ENCODE results near the gene KXD1.
"Not testable (repeated sequence)": the region's sequence is repeated elsewhere in the genome, so short reads cannot be mapped to it uniquely, and the experiment has no call there.

Gene KXD1

DNA sequence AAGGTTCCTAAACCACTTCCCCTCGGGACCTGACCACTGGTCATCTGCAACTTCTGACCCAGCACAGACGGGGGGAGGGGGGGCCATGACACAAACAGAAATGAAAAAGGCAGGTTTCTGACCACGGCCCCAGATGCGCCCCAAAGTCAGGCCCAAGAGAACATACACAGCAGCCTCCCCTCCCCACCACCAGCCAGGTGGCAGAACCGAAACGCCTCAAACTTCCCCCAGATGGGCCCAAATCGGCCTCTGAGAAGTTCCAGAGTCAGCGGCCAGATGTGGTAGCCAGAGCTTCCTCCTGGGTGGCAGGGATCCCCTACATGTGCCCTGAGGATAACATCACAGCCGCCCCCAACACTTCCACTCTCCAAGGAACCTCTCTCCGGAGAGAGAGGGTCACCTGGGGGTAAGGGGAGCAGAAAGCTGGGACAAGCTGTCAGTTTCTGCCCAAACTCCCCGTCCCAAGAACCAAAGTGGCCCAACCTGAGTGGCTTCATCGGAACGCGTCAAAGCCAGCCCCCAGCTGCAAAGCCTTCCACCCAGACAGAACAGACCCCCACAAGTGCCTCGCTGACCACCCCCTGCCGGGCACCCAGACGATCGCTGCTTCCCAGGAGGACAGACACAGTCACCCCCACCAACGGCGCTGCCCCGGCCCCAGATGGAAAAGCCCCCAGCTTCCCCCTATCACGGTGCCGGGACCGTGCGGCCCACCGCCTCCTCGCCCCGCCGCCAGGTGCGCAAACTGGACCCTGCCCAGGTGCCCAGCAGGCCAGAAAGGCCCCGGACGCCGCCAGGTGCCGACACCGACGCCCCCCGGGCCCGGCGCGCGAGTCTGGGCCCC is 36.6 kb upstream of the KXD1 start:
- WGBS, 2 experiments (ENCODE audit: insufficient coverage in 2 of 2): 1 to 3% methylated on average over 26 to 30 of the region's 41 CpGs
- peaks cover 11% of the 10 kb centered on the region for H3K4me1 ChIP-seq (ENCODE audit: control insufficient read depth, insufficient read depth, low read length, poor library complexity, severe bottlenecking)
- peak overlapping the region; percentile 98 for H3K27ac ChIP-seq (ENCODE audit: low read depth, low read length, severe bottlenecking)
- peaks cover 4% of the 10 kb centered on the region for H3K36me3 ChIP-seq (ENCODE audit: control insufficient read depth, insufficient read depth, low read length)
- no peaks in the 10 kb centered on the region for H3K9me3 ChIP-seq (ENCODE audit: control insufficient read depth, low read length)
- peak overlapping the region; percentile 96 for H3K4me3 ChIP-seq (ENCODE audit: extremely low read depth, insufficient read depth, low read length, poor library complexity, severe bottlenecking)

DNA sequence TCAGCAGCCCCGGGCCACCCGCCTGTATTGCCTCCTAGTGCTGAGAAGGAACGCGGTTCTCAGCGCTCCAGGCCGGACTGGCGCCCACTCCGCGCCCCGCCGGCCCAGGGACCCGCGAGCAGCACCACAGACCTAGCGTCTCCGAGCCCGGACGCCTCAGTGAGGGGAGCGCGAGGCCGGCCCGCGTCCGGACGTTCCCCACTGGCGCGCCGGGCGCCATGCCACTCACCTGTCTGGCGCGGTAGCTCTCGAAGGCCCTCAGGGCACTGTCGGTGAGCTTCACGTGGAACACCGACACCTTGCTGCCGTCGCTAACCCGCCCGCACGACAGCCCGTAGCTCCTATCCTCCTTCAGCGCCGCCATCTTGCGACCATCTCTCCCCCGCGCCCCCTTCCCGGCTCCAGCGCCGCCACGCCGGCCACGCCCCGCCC is 36.0 kb upstream of the KXD1 start, which contains the start of gene ELL:
ELL (minus strand) TSS at position 379 of the 432 bp plus-strand sequence; CDS start at position 364, 15 bp downstream.
- Histone ChIP-seq H3K27ac (ENCODE audit: low read depth, low read length, severe bottlenecking) (peak within 1 kb of the TSS; percentile 98), H3K4me1 (ENCODE audit: control insufficient read depth, insufficient read depth, low read length, poor library complexity, severe bottlenecking) (peaks cover 9% of the 10 kb centered on the region), H3K36me3 (ENCODE audit: control insufficient read depth, insufficient read depth, low read length) (peaks cover 4% of the 10 kb centered on the region), H3K9me3 (ENCODE audit: control insufficient read depth, low read length) (no peaks in the 10 kb centered on the region), H3K4me3 (ENCODE audit: extremely low read depth, insufficient read depth, low read length, poor library complexity, severe bottlenecking) (peak within 1 kb of the TSS; percentile 96)
- 0 to 1% methylated on average over 32 to 51 of the region's 52 CpGs for WGBS, 2 experiments (ENCODE audit: insufficient coverage in 2 of 2)

GRCh38 chr19:18522124-18522861 is 35.4 kb upstream of the KXD1 start:
- peak overlapping the region; percentile 96 for H3K4me3 ChIP-seq (ENCODE audit: extremely low read depth, insufficient read depth, low read length, poor library complexity, severe bottlenecking)
- H3K36me3 ChIP-seq (ENCODE audit: control insufficient read depth, insufficient read depth, low read length): peaks cover 4% of the 10 kb centered on the region
- WGBS, 2 experiments (ENCODE audit: insufficient coverage in 2 of 2): 0 to 2% methylated on average over 29 to 47 of the region's 51 CpGs
- H3K4me1 ChIP-seq (ENCODE audit: control insufficient read depth, insufficient read depth, low read length, poor library complexity, severe bottlenecking): peaks cover 8% of the 10 kb centered on the region
- H3K27ac ChIP-seq (ENCODE audit: low read depth, low read length, severe bottlenecking): peak overlapping the region; percentile 98
- no peaks in the 10 kb centered on the region for H3K9me3 ChIP-seq (ENCODE audit: control insufficient read depth, low read length)

DNA sequence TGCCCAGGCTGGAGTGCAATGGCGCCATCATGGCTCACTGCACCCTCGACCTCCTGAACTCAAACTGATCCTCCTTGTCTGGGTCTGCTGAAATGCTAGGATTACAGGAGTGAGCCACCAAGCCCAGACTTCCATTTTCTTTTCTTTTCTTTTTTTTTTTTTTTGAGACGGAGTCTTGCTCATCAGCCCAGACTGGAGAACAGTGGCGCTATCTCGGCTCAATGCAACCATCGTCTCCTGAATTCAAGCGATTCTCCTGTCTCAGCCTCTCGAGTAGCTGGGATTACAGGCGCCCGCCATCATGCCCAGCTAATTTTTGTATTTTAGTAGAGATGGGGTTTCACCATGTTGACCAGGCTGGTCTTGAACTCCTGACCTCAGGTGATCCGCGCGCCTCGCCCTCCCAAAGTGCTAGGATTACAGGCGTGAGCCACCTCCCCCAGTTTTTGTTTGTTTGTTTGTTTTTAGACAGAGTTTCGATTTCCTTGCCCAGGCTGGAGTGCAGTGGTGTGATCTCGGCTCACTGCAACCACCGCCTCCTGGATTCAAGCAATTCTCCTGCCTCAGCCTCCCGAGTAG is 34.7 kb upstream of the KXD1 start:
- not testable (repeated sequence) for H3K4me1 ChIP-seq (ENCODE audit: control insufficient read depth, insufficient read depth, low read length, poor library complexity, severe bottlenecking); H3K4me3 ChIP-seq (ENCODE audit: extremely low read depth, insufficient read depth, low read length, poor library complexity, severe bottlenecking); H3K36me3 ChIP-seq (ENCODE audit: control insufficient read depth, insufficient read depth, low read length); H3K9me3 ChIP-seq (ENCODE audit: control insufficient read depth, low read length)
- peak overlapping the region; percentile 39 for H3K27ac ChIP-seq (ENCODE audit: low read depth, low read length, severe bottlenecking)
- WGBS, 2 experiments (ENCODE audit: insufficient coverage in 2 of 2): 87 to 94% methylated on average over 18 to 19 of the region's 19 CpGs

DNA sequence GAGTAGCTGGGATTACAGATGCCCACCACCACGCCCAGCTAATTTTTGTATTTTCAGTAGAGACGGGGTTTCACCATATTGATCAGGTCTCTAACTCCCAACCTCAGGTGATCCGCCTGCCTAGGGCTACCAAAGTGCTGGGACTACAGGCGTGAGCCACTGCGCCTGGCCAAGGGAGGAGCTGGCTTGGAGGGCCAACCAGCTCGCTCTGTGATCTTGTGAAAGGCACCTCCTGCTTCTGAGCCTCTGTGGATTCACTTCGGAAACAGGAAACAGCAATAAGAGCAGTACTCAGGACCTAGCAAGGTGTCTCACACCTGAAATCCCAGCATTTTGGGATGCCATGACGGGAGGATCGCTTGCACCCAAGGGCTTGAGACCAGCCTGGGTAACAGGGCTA is 33.8 kb upstream of the KXD1 start:
- Histone ChIP-seq H3K4me1 (ENCODE audit: control insufficient read depth, insufficient read depth, low read length, poor library complexity, severe bottlenecking) (peaks cover 8% of the 10 kb centered on the region), H3K36me3 (ENCODE audit: control insufficient read depth, insufficient read depth, low read length) (peaks cover 4% of the 10 kb centered on the region), H3K9me3 (ENCODE audit: control insufficient read depth, low read length) (no peaks in the 10 kb centered on the region), H3K27ac (ENCODE audit: low read depth, low read length, severe bottlenecking) (no peak overlapping the region), H3K4me3 (ENCODE audit: extremely low read depth, insufficient read depth, low read length, poor library complexity, severe bottlenecking) (no peak overlapping the region)
- 80 to 91% methylated on average over 8 to 9 of the region's 9 CpGs for WGBS, 2 experiments (ENCODE audit: insufficient coverage in 2 of 2)

DNA sequence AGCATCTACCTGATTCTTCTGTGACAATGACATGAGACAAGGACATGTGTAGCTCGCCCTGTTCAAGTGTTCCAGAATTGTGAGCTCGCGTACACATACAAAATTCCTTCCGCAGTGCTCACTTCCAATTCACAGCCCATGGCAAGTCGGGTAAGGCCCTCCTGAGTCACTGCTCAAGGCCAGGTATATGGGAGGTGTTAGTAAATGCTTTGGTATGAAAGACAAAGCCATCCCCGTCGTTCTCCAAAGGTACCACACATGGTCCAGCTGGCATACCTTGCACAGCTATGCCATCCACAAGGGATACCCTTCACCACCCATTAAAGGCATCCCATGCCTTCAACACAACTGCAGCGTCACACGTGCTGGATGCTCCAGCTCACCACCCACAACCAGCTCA is 31.4 kb upstream of the KXD1 start:
- H3K4me3 ChIP-seq (ENCODE audit: extremely low read depth, insufficient read depth, low read length, poor library complexity, severe bottlenecking): no peak overlapping the region
- H3K27ac ChIP-seq (ENCODE audit: low read depth, low read length, severe bottlenecking): no peak overlapping the region
- no peaks in the 10 kb centered on the region for H3K4me1 ChIP-seq (ENCODE audit: control insufficient read depth, insufficient read depth, low read length, poor library complexity, severe bottlenecking)
- WGBS, 2 experiments (ENCODE audit: insufficient coverage in 2 of 2): 98 to 100% methylated on average over 6 to 8 of the region's 9 CpGs
- H3K9me3 ChIP-seq (ENCODE audit: control insufficient read depth, low read length): no peaks in the 10 kb centered on the region
- H3K36me3 ChIP-seq (ENCODE audit: control insufficient read depth, insufficient read depth, low read length): peaks cover 3% of the 10 kb centered on the region

- WGBS, 2 experiments (ENCODE audit: insufficient coverage in 2 of 2): 92 to 98% methylated on average over 5 to 7 of the region's 7 CpGs
- Histone ChIP-seq H3K9me3 (ENCODE audit: control insufficient read depth, low read length) (no peaks in the 10 kb centered on the region), H3K4me3 (ENCODE audit: extremely low read depth, insufficient read depth, low read length, poor library complexity, severe bottlenecking) (no peak overlapping the region), H3K4me1 (ENCODE audit: control insufficient read depth, insufficient read depth, low read length, poor library complexity, severe bottlenecking) (no peaks in the 10 kb centered on the region), H3K36me3 (ENCODE audit: control insufficient read depth, insufficient read depth, low read length) (peaks cover 25% of the 10 kb centered on the region), H3K27ac (ENCODE audit: low read depth, low read length, severe bottlenecking) (no peak overlapping the region)
These were observed 27.9 kb upstream of the KXD1 start for GRCh38 chr19:18529782-18530181.

- no peak overlapping the region for H3K4me3 ChIP-seq (ENCODE audit: extremely low read depth, insufficient read depth, low read length, poor library complexity, severe bottlenecking)
- no peaks in the 10 kb centered on the region for H3K9me3 ChIP-seq (ENCODE audit: control insufficient read depth, low read length)
- peaks cover 41% of the 10 kb centered on the region for H3K36me3 ChIP-seq (ENCODE audit: control insufficient read depth, insufficient read depth, low read length)
- WGBS, 2 experiments (ENCODE audit: insufficient coverage in 2 of 2): 98 to 100% methylated on average over 4 to 5 of the region's 9 CpGs
- no peak overlapping the region for H3K27ac ChIP-seq (ENCODE audit: low read depth, low read length, severe bottlenecking)
- no peaks in the 10 kb centered on the region for H3K4me1 ChIP-seq (ENCODE audit: control insufficient read depth, insufficient read depth, low read length, poor library complexity, severe bottlenecking)
These were observed 26.2 kb upstream of the KXD1 start for GRCh38 chr19:18531485-18531884.

- Histone ChIP-seq H3K36me3 (ENCODE audit: control insufficient read depth, insufficient read depth, low read length) (peaks cover 49% of the 10 kb centered on the region), H3K4me3 (ENCODE audit: extremely low read depth, insufficient read depth, low read length, poor library complexity, severe bottlenecking) (no peak overlapping the region), H3K27ac (ENCODE audit: low read depth, low read length, severe bottlenecking) (no peak overlapping the region), H3K9me3 (ENCODE audit: control insufficient read depth, low read length) (no peaks in the 10 kb centered on the region), H3K4me1 (ENCODE audit: control insufficient read depth, insufficient read depth, low read length, poor library complexity, severe bottlenecking) (no peaks in the 10 kb centered on the region)
- 94 to 98% methylated on average over 16 to 17 of the region's 22 CpGs for WGBS, 2 experiments (ENCODE audit: insufficient coverage in 2 of 2)
These were observed 25.3 kb upstream of the KXD1 start for GRCh38 chr19:18532168-18532890.

- Histone ChIP-seq H3K36me3 (ENCODE audit: control insufficient read depth, insufficient read depth, low read length) (peaks cover 56% of the 10 kb centered on the region), H3K4me1 (ENCODE audit: control insufficient read depth, insufficient read depth, low read length, poor library complexity, severe bottlenecking) (no peaks in the 10 kb centered on the region), H3K4me3 (ENCODE audit: extremely low read depth, insufficient read depth, low read length, poor library complexity, severe bottlenecking) (no peak overlapping the region), H3K9me3 (ENCODE audit: control insufficient read depth, low read length) (no peaks in the 10 kb centered on the region), H3K27ac (ENCODE audit: low read depth, low read length, severe bottlenecking) (no peak overlapping the region)
- 93 to 98% methylated on average over 3 to 4 of the region's 4 CpGs for WGBS, 2 experiments (ENCODE audit: insufficient coverage in 2 of 2)
These were observed 24.6 kb upstream of the KXD1 start for GRCh38 chr19:18533058-18533457.
